Amygdala (tissue), 56 donors: Measurements from ENCODE around the gene AKAP10.
"Not testable (repeated sequence)": the region's sequence is repeated elsewhere in the genome, so short reads cannot be mapped to it uniquely, and the experiment has no call there.

Experiments used
- DNase-seq, 56 donors: peaks; one replicate each; lab custom pipeline; 2025; lab: John Stamatoyannopoulos, UW

Gene AKAP10

GRCh38 chr17:19877364-19877945 lies 100.2 kb downstream of the AKAP10 start:
- peak in 1 of 56 donors; percentile 9 for DNase-seq

- peak in 37 of 56 donors; percentile 4 to 64 (median 30) for DNase-seq
These were observed 101.0 kb downstream of the AKAP10 start for GRCh38 chr17:19876529-19877161.

GRCh38 chr17:19874256-19874655 lies 103.4 kb downstream of the AKAP10 start:
- DNase-seq: no peak

GRCh38 chr17:19873346-19873745 lies 104.3 kb downstream of the AKAP10 start:
- DNase-seq: peak in 2 of 56 donors; percentile 2 to 3

- DNase-seq: peak in 8 of 56 donors; percentile 42 to 70 (median 50)
These were observed 109.6 kb downstream of the AKAP10 start for GRCh38 chr17:19868079-19868395.

GRCh38 chr17:19867329-19868078 lies 110.1 kb downstream of the AKAP10 start, which contains the start of gene ULK2:
Gene ULK2 (minus strand): TSS chr17:19867936. CDS start chr17:19867417, 519 bp downstream.
- DNase-seq: peak in 45 of 56 donors; percentile 12 to 81 (median 57)

GRCh38 chr17:19867079-19867328 lies 110.6 kb downstream of the AKAP10 start:
- peak in 48 of 56 donors; percentile 12 to 78 (median 56) for DNase-seq

GRCh38 chr17:19865021-19865420 lies 112.6 kb downstream of the AKAP10 start:
- no peak for DNase-seq

- not testable (repeated sequence) for DNase-seq
These were observed 116.9 kb downstream of the AKAP10 start for GRCh38 chr17:19860647-19861177.

- DNase-seq: no peak
These were observed 120.0 kb downstream of the AKAP10 start for GRCh38 chr17:19857640-19858039.
